ENCODE measurements around the gene SIGLECL1.

DNA sequence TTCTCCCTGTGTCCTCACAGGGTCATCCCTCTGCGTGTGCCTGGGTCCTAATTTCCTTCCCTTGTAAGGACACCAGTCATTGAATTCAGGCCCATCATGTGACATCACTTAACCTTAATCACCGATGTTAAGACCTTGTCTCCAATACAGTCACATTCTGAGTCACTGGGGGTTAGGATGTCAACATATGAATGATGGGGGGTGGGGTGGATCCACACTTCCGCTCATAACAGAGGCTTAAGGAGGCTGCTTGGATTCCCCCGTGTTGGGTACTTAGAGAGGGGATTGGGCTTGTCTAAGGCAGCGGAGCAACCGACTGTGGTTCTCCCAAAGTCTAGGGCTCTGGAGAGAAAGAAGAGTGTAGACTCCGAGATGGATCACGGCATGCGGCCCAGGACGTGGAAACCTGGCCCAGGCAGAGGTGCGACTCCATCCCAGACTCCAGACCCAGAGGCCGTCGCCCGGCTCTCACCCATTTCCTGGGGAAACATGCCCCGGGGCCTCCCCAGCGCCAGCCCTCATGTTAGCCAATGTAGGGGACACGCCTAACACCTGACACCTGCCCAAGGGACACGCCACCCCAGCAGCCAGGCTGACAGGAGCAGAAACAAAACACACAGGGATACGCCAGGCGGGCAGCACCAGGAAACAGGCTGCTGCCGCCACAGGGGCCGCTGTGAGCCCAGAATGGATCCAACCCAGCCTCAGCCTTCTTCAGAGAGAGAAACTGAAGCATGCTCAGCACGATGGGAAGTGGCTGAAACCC is 43.5 kb downstream of the SIGLECL1 start:
- TF ChIP-seq, protein P1, sequence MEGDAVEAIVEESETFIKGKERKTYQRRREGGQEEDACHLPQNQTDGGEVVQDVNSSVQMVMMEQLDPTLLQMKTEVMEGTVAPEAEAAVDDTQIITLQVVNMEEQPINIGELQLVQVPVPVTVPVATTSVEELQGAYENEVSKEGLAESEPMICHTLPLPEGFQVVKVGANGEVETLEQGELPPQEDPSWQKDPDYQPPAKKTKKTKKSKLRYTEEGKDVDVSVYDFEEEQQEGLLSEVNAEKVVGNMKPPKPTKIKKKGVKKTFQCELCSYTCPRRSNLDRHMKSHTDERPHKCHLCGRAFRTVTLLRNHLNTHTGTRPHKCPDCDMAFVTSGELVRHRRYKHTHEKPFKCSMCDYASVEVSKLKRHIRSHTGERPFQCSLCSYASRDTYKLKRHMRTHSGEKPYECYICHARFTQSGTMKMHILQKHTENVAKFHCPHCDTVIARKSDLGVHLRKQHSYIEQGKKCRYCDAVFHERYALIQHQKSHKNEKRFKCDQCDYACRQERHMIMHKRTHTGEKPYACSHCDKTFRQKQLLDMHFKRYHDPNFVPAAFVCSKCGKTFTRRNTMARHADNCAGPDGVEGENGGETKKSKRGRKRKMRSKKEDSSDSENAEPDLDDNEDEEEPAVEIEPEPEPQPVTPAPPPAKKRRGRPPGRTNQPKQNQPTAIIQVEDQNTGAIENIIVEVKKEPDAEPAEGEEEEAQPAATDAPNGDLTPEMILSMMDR (IDR thresholded peaks at IDR 0.05; ENCODE audit: low read length), result no peak
- TF ChIP-seq EZH2phosphoT487 (IDR thresholded peaks at IDR 0.05; ENCODE audit: low read length) (no peak), EZH2 (optimal IDR thresholded peaks at IDR 0.05; ENCODE audit: low read depth, low read length) (no peak)
